ENCODE data around the gene ANAPC2.

The ANAPC2 gene

DNA sequence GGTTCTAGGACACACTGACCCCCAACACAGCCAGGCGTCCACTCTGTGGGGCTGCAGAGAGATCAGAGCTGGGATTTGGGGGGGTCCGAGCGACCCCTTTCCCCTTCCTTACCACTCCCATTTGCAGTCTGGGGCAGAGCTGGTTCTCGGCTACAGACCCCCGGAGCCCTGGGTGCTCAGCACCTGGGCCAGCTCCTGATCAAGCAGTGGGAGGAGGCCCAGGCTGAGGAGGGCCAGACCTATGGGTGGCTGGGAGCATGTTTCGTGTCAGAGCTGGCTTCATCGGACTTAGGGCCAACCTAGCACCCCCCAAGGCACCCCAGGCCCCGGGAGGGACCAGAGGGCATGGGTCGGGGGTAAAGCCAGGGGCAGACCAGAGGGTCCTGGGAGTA is 41.8 kb downstream of the ANAPC2 start:
- no peak overlapping the region for H3K27ac Mint-ChIP-seq
- no peaks in the 10 kb centered on the region for H3K9me3 Mint-ChIP-seq
- peaks cover 41% of the 10 kb centered on the region for H3K27me3 Mint-ChIP-seq
- H3K4me1 Mint-ChIP-seq, result peaks cover 4% of the 10 kb centered on the region
- no peaks in the 10 kb centered on the region for H3K36me3 Mint-ChIP-seq
- no peak for DNase-seq
- no peak overlapping the region for H3K4me3 Mint-ChIP-seq
- CTCF ChIA-PET, result no interaction called here

GRCh38 chr9:137145731-137146526 is 42.4 kb downstream of the ANAPC2 start:
- no peak overlapping the region for H3K4me3 Mint-ChIP-seq
- H3K9me3 Mint-ChIP-seq, result no peaks in the 10 kb centered on the region
- peaks cover 47% of the 10 kb centered on the region for H3K27me3 Mint-ChIP-seq
- H3K4me1 Mint-ChIP-seq, result peaks cover 5% of the 10 kb centered on the region
- no peak overlapping the region for H3K27ac Mint-ChIP-seq
- DNase-seq, result no peak
- H3K36me3 Mint-ChIP-seq, result no peaks in the 10 kb centered on the region
- CTCF ChIA-PET, result no interaction called here

DNA sequence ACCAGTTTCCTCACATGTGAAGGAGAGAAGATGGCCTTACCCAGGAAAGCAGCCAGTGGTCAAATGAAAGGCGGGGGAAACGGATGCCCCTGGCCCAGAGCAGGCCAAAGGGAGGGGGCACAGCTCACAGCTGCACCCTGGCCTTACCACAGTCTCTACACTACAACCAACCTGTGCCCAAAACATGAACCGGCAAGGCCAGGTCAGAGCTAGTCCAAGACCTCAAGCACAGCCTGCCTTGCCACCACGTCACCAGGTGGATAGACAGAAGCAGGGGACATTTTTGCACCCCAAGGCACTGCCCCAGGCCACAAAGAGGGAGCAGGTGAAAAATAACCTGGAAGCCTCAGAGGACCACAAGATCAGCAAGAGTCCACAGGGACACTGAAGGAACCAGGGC is 44.9 kb downstream of the ANAPC2 start:
- Mint-ChIP-seq H3K36me3 (no peaks in the 10 kb centered on the region), H3K9me3 (no peaks in the 10 kb centered on the region), H3K27me3 (peaks cover 61% of the 10 kb centered on the region), H3K27ac (no peak overlapping the region), H3K4me1 (peaks cover 15% of the 10 kb centered on the region), H3K4me3 (no peak overlapping the region)
- no peak for DNase-seq
- CTCF ChIA-PET, result no interaction called here

GRCh38 chr9:137141976-137142936 is 46.1 kb downstream of the ANAPC2 start:
- no peak for DNase-seq
- no peaks in the 10 kb centered on the region for H3K9me3 Mint-ChIP-seq
- CTCF ChIA-PET, result no interaction called here
- H3K4me1 Mint-ChIP-seq, result peaks cover 19% of the 10 kb centered on the region
- no peak overlapping the region for H3K27ac Mint-ChIP-seq
- no peak overlapping the region for H3K4me3 Mint-ChIP-seq
- no peaks in the 10 kb centered on the region for H3K36me3 Mint-ChIP-seq
- peaks cover 71% of the 10 kb centered on the region for H3K27me3 Mint-ChIP-seq

GRCh38 chr9:137141050-137141810 is 47.1 kb downstream of the ANAPC2 start:
- Mint-ChIP-seq H3K27ac (no peak overlapping the region), H3K9me3 (no peaks in the 10 kb centered on the region), H3K4me1 (peaks cover 19% of the 10 kb centered on the region), H3K36me3 (no peaks in the 10 kb centered on the region), H3K4me3 (no peak overlapping the region), H3K27me3 (peaks cover 78% of the 10 kb centered on the region)
- CTCF ChIA-PET, result no interaction called here
- no peak for DNase-seq

- H3K9me3 Mint-ChIP-seq, result no peaks in the 10 kb centered on the region
- no peak overlapping the region for H3K4me3 Mint-ChIP-seq
- H3K4me1 Mint-ChIP-seq, result peaks cover 19% of the 10 kb centered on the region
- H3K27me3 Mint-ChIP-seq, result peaks cover 86% of the 10 kb centered on the region
- H3K27ac Mint-ChIP-seq, result no peak overlapping the region
- no peaks in the 10 kb centered on the region for H3K36me3 Mint-ChIP-seq
- no peak for DNase-seq
- CTCF ChIA-PET, result no interaction called here
Observed at GRCh38 chr9:137140151-137141012, 48.0 kb downstream of the ANAPC2 start.

GRCh38 chr9:137139468-137140150 is 48.8 kb downstream of the ANAPC2 start:
- peaks cover 19% of the 10 kb centered on the region for H3K4me1 Mint-ChIP-seq
- no peaks in the 10 kb centered on the region for H3K9me3 Mint-ChIP-seq
- no peak overlapping the region for H3K4me3 Mint-ChIP-seq
- no peak for DNase-seq
- H3K27me3 Mint-ChIP-seq, result peaks cover 93% of the 10 kb centered on the region
- no peaks in the 10 kb centered on the region for H3K36me3 Mint-ChIP-seq
- CTCF ChIA-PET, result interaction anchor here (1.1 to 1.8 kb wide), 2 partner anchors 10 to 93 kb away, joined by 4 to 6 read pairs; no protein-coding TSS in a partner anchor
- H3K27ac Mint-ChIP-seq, result no peak overlapping the region

- CTCF ChIA-PET, result interaction anchor here (0.9 to 1.8 kb wide), 3 partner anchors 9 to 102 kb away, joined by 3 to 6 read pairs (median 4); partner anchors contain the start of gene TUBB4B
- Mint-ChIP-seq H3K27me3 (peaks cover 97% of the 10 kb centered on the region), H3K9me3 (no peaks in the 10 kb centered on the region), H3K36me3 (no peaks in the 10 kb centered on the region), H3K4me3 (no peak within 1 kb of the TSS), H3K4me1 (peaks cover 19% of the 10 kb centered on the region), H3K27ac (no peak within 1 kb of the TSS)
- DNase-seq, result peak; percentile 68
Observed at GRCh38 chr9:137138722-137139467, 49.5 kb downstream of the ANAPC2 start, which contains the start of gene GRIN1. Gene GRIN1 (plus strand): TSS chr9:137139154. CDS start chr9:137139487, 333 bp downstream.

GRCh38 chr9:137138058-137138721 is 50.2 kb downstream of the ANAPC2 start:
- DNase-seq, result no peak
- peaks cover 94% of the 10 kb centered on the region for H3K27me3 Mint-ChIP-seq
- H3K4me1 Mint-ChIP-seq, result peaks cover 19% of the 10 kb centered on the region
- H3K36me3 Mint-ChIP-seq, result no peaks in the 10 kb centered on the region
- no peak overlapping the region for H3K27ac Mint-ChIP-seq
- CTCF ChIA-PET, result interaction anchor here (0.9 to 1.8 kb wide), 3 partner anchors 9 to 103 kb away, joined by 3 to 6 read pairs (median 4); partner anchors contain the start of gene TUBB4B
- H3K4me3 Mint-ChIP-seq, result no peak overlapping the region
- H3K9me3 Mint-ChIP-seq, result no peaks in the 10 kb centered on the region

- no peaks in the 10 kb centered on the region for H3K36me3 Mint-ChIP-seq
- peaks cover 19% of the 10 kb centered on the region for H3K4me1 Mint-ChIP-seq
- CTCF ChIA-PET, result no interaction called here
- DNase-seq, result no peak
- no peaks in the 10 kb centered on the region for H3K9me3 Mint-ChIP-seq
- peaks cover 83% of the 10 kb centered on the region for H3K27me3 Mint-ChIP-seq
- no peak overlapping the region for H3K4me3 Mint-ChIP-seq
- no peak overlapping the region for H3K27ac Mint-ChIP-seq
Observed at GRCh38 chr9:137136881-137137607, 51.3 kb downstream of the ANAPC2 start.

- CTCF ChIA-PET, result no interaction called here
- peaks cover 83% of the 10 kb centered on the region for H3K27me3 Mint-ChIP-seq
Observed at GRCh38 chr9:137136261-137136880, 52.0 kb downstream of the ANAPC2 start.

More at GRCh38 chr9:137136261-137136880, 52.0 kb downstream of the ANAPC2 start:
- no peak for DNase-seq
- Mint-ChIP-seq H3K4me1 (peaks cover 19% of the 10 kb centered on the region), H3K4me3 (no peak overlapping the region), H3K27ac (no peak overlapping the region), H3K36me3 (no peaks in the 10 kb centered on the region), H3K9me3 (no peaks in the 10 kb centered on the region)
